ENCODE results near the gene WDR45. TPM values are rescaled to one million over a fixed set of nuclear protein-coding genes. Genes with fewer than 3 reads are reported as not detected.

WDR45 gene
- total and polyA plus RNA-seq, 4 donors = 24.5 to 49.0 (median 44.8) TPM

DNA sequence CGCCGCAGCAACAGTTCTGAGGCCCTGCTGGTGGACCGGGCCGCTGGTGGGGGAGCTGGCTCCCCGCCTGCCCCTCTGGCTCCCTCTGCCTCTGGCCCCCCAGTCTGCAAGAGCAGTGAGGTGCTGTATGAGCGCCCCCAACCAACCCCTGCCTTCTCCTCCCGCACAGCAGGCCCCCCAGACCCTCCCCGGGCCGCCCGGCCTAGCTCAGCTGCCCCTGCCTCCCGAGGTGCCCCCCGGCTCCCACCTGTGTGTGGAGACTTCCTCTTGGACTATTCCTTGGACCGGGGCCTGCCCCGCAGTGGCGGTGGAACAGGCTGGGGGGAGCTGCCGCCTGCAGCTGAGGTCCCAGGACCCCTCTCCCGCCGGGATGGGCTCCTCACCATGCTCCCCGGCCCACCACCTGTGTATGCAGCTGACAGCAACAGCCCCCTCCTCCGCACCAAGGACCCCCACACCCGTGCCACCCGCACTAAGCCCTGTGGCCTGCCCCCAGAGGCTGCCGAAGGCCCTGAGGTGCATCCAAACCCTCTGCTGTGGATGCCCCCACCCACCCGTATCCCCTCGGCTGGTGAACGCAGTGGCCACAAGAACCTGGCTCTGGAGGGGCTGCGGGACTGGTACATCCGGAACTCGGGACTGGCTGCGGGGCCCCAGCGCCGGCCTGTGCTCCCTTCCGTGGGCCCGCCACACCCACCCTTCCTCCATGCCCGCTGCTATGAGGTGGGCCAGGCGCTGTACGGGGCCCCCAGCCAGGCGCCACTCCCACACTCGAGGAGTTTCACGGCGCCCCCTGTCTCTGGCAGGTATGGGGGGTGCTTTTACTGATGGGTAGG lies 12.2 kb downstream of the WDR45 start:
- DNase-seq (ENCODE audit: low read depth in 4 of 6, low spot score in 6 of 6) = no peak
- peaks cover 59% of the 10 kb centered on the region for H3K36me3 ChIP-seq (ENCODE audit: control insufficient read depth, insufficient read depth, low read length)
- no peaks in the 10 kb centered on the region for H3K9me3 ChIP-seq (ENCODE audit: control insufficient read depth, insufficient read depth, low read length)
- H3K27ac ChIP-seq (ENCODE audit: low read depth, low read length) = no peak overlapping the region
- H3K4me3 ChIP-seq (ENCODE audit: low read depth, low read length) = no peak overlapping the region
- H3K27me3 ChIP-seq (ENCODE audit: control insufficient read depth, insufficient read depth, low read length) = no peaks in the 10 kb centered on the region
- whole genome bisulfite sequencing (ENCODE audit: insufficient coverage) = 83% methylated on average over 35 of the region's 41 CpGs
- H3K4me1 ChIP-seq (ENCODE audit: control insufficient read depth, insufficient read depth, low read length) = peaks cover 12% of the 10 kb centered on the region

DNA sequence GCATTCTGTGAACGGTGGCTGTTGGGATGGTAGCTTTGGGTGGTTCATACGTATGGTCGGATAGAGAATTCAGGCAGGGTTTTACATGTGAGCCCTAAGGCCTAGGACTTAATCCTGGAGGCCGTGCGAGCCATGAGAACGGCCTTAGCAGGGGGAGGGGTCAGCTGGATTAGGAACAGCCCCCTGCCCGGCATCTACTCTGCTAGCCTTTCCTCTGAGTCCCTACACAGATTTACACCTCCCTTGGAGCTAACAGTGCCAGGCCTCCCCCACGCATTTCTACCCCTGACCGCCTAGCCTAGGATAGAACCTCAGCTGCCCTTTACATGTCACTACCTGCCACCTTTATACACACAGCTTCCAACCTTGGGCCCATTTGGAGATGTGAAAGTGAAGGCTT lies 13.0 kb downstream of the WDR45 start:
- Histone ChIP-seq H3K9me3 (ENCODE audit: control insufficient read depth, insufficient read depth, low read length) (no peaks in the 10 kb centered on the region), H3K27me3 (ENCODE audit: control insufficient read depth, insufficient read depth, low read length) (no peaks in the 10 kb centered on the region)
- 78% methylated on average over 5 of the region's 9 CpGs for WGBS (ENCODE audit: insufficient coverage)

DNA sequence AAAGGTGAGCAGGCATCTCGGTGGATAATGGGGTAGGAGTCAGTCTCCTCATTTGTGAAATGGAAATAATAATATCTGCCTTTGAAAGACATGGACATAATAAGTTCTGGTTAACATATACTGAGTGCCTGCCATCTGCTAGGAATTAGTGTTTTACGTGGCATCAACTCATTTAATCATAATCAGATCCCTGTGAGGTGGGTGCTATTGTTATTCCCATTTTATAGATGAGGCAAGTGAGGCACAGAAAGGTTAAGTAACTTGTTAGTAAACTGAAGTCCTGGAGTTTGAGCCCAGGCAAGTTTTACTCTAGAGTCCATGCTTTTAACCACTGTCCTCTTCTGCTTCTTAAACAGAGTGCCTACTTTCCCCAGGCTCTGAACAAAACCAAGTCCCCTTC lies 13.4 kb downstream of the WDR45 start:
- 57% methylated on average over 1 of the region's 2 CpGs for WGBS (ENCODE audit: insufficient coverage)
- H3K36me3 ChIP-seq (ENCODE audit: control insufficient read depth, insufficient read depth, low read length) = peaks cover 60% of the 10 kb centered on the region
- H3K27ac ChIP-seq (ENCODE audit: low read depth, low read length) = no peak overlapping the region
- no peak overlapping the region for H3K4me3 ChIP-seq (ENCODE audit: low read depth, low read length)
- H3K9me3 ChIP-seq (ENCODE audit: control insufficient read depth, insufficient read depth, low read length) = no peaks in the 10 kb centered on the region
- no peaks in the 10 kb centered on the region for H3K27me3 ChIP-seq (ENCODE audit: control insufficient read depth, insufficient read depth, low read length)
- no peak for DNase-seq (ENCODE audit: low read depth in 4 of 6, low spot score in 6 of 6)
- peaks cover 1% of the 10 kb centered on the region for H3K4me1 ChIP-seq (ENCODE audit: control insufficient read depth, insufficient read depth, low read length)

More for the DNA sequence above, 13.0 kb downstream of the WDR45 start:
- Histone ChIP-seq H3K4me1 (ENCODE audit: control insufficient read depth, insufficient read depth, low read length) (peaks cover 5% of the 10 kb centered on the region), H3K4me3 (ENCODE audit: low read depth, low read length) (no peak overlapping the region), H3K27ac (ENCODE audit: low read depth, low read length) (no peak overlapping the region), H3K36me3 (ENCODE audit: control insufficient read depth, insufficient read depth, low read length) (peaks cover 60% of the 10 kb centered on the region)
- DNase-seq (ENCODE audit: low read depth in 4 of 6, low spot score in 6 of 6) = no peak

DNA sequence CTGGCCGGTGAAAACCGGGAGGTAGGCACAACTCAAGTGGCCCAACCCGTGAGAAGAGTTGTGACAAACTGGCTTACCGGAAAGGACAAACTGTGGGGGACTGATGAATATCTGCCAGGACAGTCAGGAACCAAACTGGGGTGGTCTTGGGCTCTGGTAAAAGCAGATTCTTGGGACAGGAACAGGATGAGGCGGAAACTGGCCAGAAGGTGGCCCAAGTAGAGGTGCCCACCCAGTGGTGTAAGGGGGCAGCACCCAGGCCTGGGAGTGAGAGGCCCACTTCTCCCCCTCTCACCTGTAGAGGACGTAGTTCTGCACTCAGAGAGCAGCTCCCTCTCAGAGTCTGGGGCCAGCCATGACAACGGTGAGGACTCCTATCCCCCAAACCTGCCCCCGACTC lies 15.0 kb downstream of the WDR45 start:
- no peak overlapping the region for H3K27ac ChIP-seq (ENCODE audit: low read depth, low read length)
- 81% methylated on average over 8 of the region's 8 CpGs for WGBS (ENCODE audit: insufficient coverage)
- H3K9me3 ChIP-seq (ENCODE audit: control insufficient read depth, insufficient read depth, low read length) = no peaks in the 10 kb centered on the region
- no peaks in the 10 kb centered on the region for H3K4me1 ChIP-seq (ENCODE audit: control insufficient read depth, insufficient read depth, low read length)
- H3K36me3 ChIP-seq (ENCODE audit: control insufficient read depth, insufficient read depth, low read length) = peaks cover 60% of the 10 kb centered on the region
- no peak for DNase-seq (ENCODE audit: low read depth in 4 of 6, low spot score in 6 of 6)
- H3K4me3 ChIP-seq (ENCODE audit: low read depth, low read length) = no peak overlapping the region
- H3K27me3 ChIP-seq (ENCODE audit: control insufficient read depth, insufficient read depth, low read length) = no peaks in the 10 kb centered on the region

DNA sequence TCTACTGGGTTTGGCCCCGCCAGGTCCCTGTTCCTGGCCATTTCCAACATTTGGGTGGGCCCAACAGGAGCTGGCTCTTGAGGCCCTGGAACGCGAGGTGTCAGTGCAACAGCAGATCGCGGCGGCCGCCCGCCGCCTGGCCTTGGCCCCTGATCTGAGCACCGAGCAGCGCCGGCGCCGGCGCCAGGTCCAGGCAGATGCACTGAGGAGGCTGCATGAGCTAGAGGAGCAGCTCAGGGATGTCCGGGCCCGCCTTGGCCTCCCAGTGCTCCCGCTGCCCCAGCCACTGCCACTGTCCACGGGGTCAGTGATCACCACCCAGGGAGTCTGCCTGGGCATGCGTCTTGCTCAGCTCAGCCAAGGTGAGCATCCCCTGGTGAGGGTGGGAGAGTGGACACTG lies 15.4 kb downstream of the WDR45 start:
- DNase-seq (ENCODE audit: low read depth in 4 of 6, low spot score in 6 of 6) = no peak
- no peak overlapping the region for H3K4me3 ChIP-seq (ENCODE audit: low read depth, low read length)
- H3K4me1 ChIP-seq (ENCODE audit: control insufficient read depth, insufficient read depth, low read length) = no peaks in the 10 kb centered on the region
- 82% methylated on average over 20 of the region's 20 CpGs for WGBS (ENCODE audit: insufficient coverage)
- H3K27ac ChIP-seq (ENCODE audit: low read depth, low read length) = no peak overlapping the region
- H3K36me3 ChIP-seq (ENCODE audit: control insufficient read depth, insufficient read depth, low read length) = peaks cover 60% of the 10 kb centered on the region
- no peaks in the 10 kb centered on the region for H3K9me3 ChIP-seq (ENCODE audit: control insufficient read depth, insufficient read depth, low read length)
- H3K27me3 ChIP-seq (ENCODE audit: control insufficient read depth, insufficient read depth, low read length) = no peaks in the 10 kb centered on the region

DNA sequence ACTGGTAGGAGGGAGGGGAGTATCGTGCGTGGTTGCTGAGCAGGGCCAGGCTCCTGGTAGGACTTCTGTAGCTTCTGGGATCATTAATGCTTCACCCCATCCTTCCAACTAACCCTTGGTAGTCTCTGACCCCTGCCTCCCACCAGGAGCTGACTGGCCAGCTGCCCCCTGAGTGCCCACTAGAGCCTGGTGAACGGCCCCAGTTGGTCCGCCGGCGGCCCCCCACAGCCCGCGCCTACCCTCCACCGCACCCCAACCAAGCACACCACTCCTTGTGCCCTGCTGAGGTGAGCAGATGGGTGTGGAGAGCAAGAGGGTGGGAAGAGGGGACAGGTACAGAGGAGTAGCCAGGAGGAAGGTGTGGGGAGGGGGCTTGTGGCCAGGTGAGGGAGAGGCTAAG lies 16.0 kb downstream of the WDR45 start:
- Histone ChIP-seq H3K9me3 (ENCODE audit: control insufficient read depth, insufficient read depth, low read length) (no peaks in the 10 kb centered on the region), H3K4me3 (ENCODE audit: low read depth, low read length) (no peak overlapping the region), H3K4me1 (ENCODE audit: control insufficient read depth, insufficient read depth, low read length) (no peaks in the 10 kb centered on the region)

DNA sequence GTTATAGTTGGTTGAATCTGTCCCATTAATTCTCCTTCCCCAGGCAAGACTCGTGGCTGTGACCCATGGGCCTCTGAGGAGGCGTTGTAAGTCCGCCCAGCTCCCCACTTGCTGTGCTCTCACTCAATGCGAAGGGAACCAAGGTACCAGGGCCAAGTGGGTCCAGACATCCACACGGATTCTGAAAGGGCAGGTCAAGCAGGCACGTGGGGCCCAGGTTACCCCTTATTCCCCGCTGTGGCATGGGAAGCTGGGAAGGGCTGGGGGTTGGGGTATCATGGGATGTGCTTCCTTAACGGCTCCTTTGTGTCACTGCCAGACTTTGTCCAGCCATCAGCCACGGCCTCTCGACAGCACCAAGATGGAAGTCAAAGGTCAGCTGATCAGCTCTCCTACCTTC lies 17.8 kb downstream of the WDR45 start:
- no peaks in the 10 kb centered on the region for H3K4me1 ChIP-seq (ENCODE audit: control insufficient read depth, insufficient read depth, low read length)
- H3K9me3 ChIP-seq (ENCODE audit: control insufficient read depth, insufficient read depth, low read length) = no peaks in the 10 kb centered on the region
- H3K27ac ChIP-seq (ENCODE audit: low read depth, low read length) = no peak overlapping the region
- WGBS (ENCODE audit: insufficient coverage) = 71% methylated on average over 10 of the region's 10 CpGs
- no peak overlapping the region for H3K4me3 ChIP-seq (ENCODE audit: low read depth, low read length)
- H3K36me3 ChIP-seq (ENCODE audit: control insufficient read depth, insufficient read depth, low read length) = peaks cover 45% of the 10 kb centered on the region
- DNase-seq (ENCODE audit: low read depth in 4 of 6, low spot score in 6 of 6) = no peak
- no peaks in the 10 kb centered on the region for H3K27me3 ChIP-seq (ENCODE audit: control insufficient read depth, insufficient read depth, low read length)

More for the DNA sequence above, 16.0 kb downstream of the WDR45 start:
- WGBS (ENCODE audit: insufficient coverage) = 80% methylated on average over 1 of the region's 9 CpGs
- DNase-seq (ENCODE audit: low read depth in 4 of 6, low spot score in 6 of 6) = no peak
- Histone ChIP-seq H3K36me3 (ENCODE audit: control insufficient read depth, insufficient read depth, low read length) (peaks cover 55% of the 10 kb centered on the region), H3K27ac (ENCODE audit: low read depth, low read length) (no peak overlapping the region), H3K27me3 (ENCODE audit: control insufficient read depth, insufficient read depth, low read length) (no peaks in the 10 kb centered on the region)

DNA sequence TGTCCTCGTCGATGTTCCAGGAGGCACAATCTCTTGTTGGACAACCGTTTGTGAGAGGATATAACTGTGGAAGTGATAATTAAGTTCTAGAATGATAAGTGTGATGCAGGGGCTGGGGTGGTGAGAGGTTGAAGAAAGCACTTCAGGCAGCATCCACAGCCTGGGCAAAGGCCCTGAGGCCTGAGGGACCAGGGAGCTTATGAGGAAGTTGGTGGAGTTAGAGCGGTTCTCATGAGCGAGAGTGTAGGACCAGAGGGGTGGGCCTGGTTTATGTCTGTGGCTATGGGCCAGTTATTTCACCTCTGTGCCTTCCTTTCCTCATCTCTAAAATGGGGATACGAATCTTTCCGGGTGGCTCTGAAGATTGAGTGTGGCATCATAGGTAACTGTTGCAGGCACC lies 18.2 kb downstream of the WDR45 start:
- Histone ChIP-seq H3K27me3 (ENCODE audit: control insufficient read depth, insufficient read depth, low read length) (no peaks in the 10 kb centered on the region), H3K4me3 (ENCODE audit: low read depth, low read length) (no peak overlapping the region), H3K4me1 (ENCODE audit: control insufficient read depth, insufficient read depth, low read length) (no peaks in the 10 kb centered on the region), H3K36me3 (ENCODE audit: control insufficient read depth, insufficient read depth, low read length) (peaks cover 40% of the 10 kb centered on the region), H3K27ac (ENCODE audit: low read depth, low read length) (no peak overlapping the region), H3K9me3 (ENCODE audit: control insufficient read depth, insufficient read depth, low read length) (no peaks in the 10 kb centered on the region)
- DNase-seq (ENCODE audit: low read depth in 4 of 6, low spot score in 6 of 6) = no peak
- 78% methylated on average over 3 of the region's 7 CpGs for WGBS (ENCODE audit: insufficient coverage)

DNA sequence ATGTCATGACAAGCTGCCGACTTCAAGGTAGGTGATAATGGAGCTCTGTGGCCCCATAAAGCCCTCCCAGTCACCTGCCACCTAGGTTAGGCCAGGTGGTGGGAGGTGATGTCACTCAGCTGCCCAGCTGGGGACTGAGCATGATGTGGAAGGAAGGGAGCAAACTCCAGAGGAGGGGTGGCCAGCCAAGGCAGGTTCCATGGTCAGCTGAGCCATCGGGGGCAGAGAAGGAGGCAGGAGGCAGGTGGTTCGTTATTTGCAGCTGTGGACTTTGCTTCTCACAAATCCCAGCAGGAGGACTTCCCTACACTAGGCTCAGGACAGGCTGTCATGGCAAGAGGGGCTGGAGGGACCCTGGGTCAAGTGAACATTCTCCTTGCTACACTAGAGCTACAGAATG lies 18.8 kb downstream of the WDR45 start:
- H3K4me3 ChIP-seq (ENCODE audit: low read depth, low read length) = no peak overlapping the region
- H3K4me1 ChIP-seq (ENCODE audit: control insufficient read depth, insufficient read depth, low read length) = no peaks in the 10 kb centered on the region
- peaks cover 38% of the 10 kb centered on the region for H3K36me3 ChIP-seq (ENCODE audit: control insufficient read depth, insufficient read depth, low read length)
- no peak for DNase-seq (ENCODE audit: low read depth in 4 of 6, low spot score in 6 of 6)
- no peak overlapping the region for H3K27ac ChIP-seq (ENCODE audit: low read depth, low read length)
- H3K9me3 ChIP-seq (ENCODE audit: control insufficient read depth, insufficient read depth, low read length) = no peaks in the 10 kb centered on the region
- H3K27me3 ChIP-seq (ENCODE audit: control insufficient read depth, insufficient read depth, low read length) = no peaks in the 10 kb centered on the region
- 75% methylated on average over 2 of the region's 3 CpGs for WGBS (ENCODE audit: insufficient coverage)

DNA sequence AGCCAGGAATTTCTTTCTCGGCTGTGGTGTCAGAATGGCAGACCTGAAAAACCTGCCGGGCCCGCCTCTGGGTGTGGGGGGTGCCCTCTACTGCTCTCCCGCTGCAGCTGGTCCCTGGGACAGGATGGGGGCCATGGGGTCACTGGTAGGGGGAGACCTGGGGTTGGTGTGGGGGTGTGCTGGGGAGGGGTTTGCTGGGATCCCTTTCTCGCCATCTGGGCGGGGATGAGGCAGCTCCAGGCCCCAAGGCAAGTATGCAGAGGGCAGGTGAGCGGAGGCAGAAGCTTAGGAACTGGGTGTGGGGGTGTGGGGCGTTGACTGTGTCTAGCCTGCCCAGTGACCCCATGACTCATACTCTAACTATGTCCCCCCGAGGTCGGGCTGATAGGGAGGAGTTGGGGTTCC lies 20.0 kb downstream of the WDR45 start:
- 54% methylated on average over 5 of the region's 10 CpGs for WGBS (ENCODE audit: insufficient coverage)
- H3K36me3 ChIP-seq (ENCODE audit: control insufficient read depth, insufficient read depth, low read length) = peaks cover 25% of the 10 kb centered on the region
- no peak for DNase-seq (ENCODE audit: low read depth in 4 of 6, low spot score in 6 of 6)
- no peak overlapping the region for H3K4me3 ChIP-seq (ENCODE audit: low read depth, low read length)
- H3K9me3 ChIP-seq (ENCODE audit: control insufficient read depth, insufficient read depth, low read length) = no peaks in the 10 kb centered on the region
- H3K27me3 ChIP-seq (ENCODE audit: control insufficient read depth, insufficient read depth, low read length) = no peaks in the 10 kb centered on the region
- H3K27ac ChIP-seq (ENCODE audit: low read depth, low read length) = no peak overlapping the region
- no peaks in the 10 kb centered on the region for H3K4me1 ChIP-seq (ENCODE audit: control insufficient read depth, insufficient read depth, low read length)

All from spinal cord (tissue), 10 donors.